ENCODE data around the gene GPR152. TPM values are rescaled to one million over a fixed set of nuclear protein-coding genes. Genes with fewer than 3 reads are reported as not detected.
A peak's percentile ranks its signal among the peaks of the same experiment; 100 is the strongest.

Gene GPR152
- total RNA-seq, 2 experiments from 2014 or later, result not detected

- intact Hi-C loops (cut with micrococcal nuclease; ENCODE audit: unreplicated experiment), result no loop called here
- ChIA-PET POLR2A (interaction anchor here (0.6 to 1.0 kb wide), 3 partner anchors 12 to 48 kb away, joined by 3 to 4 read pairs (median 4); partner anchors contain the start of gene PPP1CA), CTCF (ENCODE audit: unreplicated experiment) (interaction anchor here (1.6 kb wide), 1 partner anchor 26 kb away, joined by 6 read pairs; no protein-coding TSS in a partner anchor)
- Histone ChIP-seq H3K4me3 (ENCODE audit: low read depth, low read length, poor library complexity, severe bottlenecking) (no peak overlapping the region), H4K20me1 (ENCODE audit: insufficient read depth, low read length) (no peaks in the 10 kb centered on the region), H3K4me1 (ENCODE audit: insufficient read depth, low read length, poor library complexity, severe bottlenecking) (peaks cover 70% of the 10 kb centered on the region), H3K9me3 (ENCODE audit: low read length) (no peaks in the 10 kb centered on the region), H3K9me2 (ENCODE audit: insufficient read depth, low read length) (no peaks in the 10 kb centered on the region), H3K27ac (ENCODE audit: low read depth, low read length, poor library complexity, severe bottlenecking) (no peak overlapping the region), H2AFZ (ENCODE audit: low read length) (no peak overlapping the region), H3K4me2 (ENCODE audit: low read length) (no peak overlapping the region), H3K36me3 (ENCODE audit: insufficient read depth, low read length) (peaks cover 19% of the 10 kb centered on the region), H3K79me2 (ENCODE audit: insufficient read depth, low read depth, low read length) (no peaks in the 10 kb centered on the region)
- TF ChIP-seq, protein P1, sequence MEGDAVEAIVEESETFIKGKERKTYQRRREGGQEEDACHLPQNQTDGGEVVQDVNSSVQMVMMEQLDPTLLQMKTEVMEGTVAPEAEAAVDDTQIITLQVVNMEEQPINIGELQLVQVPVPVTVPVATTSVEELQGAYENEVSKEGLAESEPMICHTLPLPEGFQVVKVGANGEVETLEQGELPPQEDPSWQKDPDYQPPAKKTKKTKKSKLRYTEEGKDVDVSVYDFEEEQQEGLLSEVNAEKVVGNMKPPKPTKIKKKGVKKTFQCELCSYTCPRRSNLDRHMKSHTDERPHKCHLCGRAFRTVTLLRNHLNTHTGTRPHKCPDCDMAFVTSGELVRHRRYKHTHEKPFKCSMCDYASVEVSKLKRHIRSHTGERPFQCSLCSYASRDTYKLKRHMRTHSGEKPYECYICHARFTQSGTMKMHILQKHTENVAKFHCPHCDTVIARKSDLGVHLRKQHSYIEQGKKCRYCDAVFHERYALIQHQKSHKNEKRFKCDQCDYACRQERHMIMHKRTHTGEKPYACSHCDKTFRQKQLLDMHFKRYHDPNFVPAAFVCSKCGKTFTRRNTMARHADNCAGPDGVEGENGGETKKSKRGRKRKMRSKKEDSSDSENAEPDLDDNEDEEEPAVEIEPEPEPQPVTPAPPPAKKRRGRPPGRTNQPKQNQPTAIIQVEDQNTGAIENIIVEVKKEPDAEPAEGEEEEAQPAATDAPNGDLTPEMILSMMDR (conservative IDR thresholded peaks at IDR 0.05; ENCODE audit: low read length), result no peak
- TSS peak; percentile 46 for BruUV-seq (replicated peaks)
- no peak for DNase-seq (ENCODE audit: low spot score)
These were observed 39.2 kb downstream of the GPR152 start for GRCh38 chr11:67413266-67413849.

DNA sequence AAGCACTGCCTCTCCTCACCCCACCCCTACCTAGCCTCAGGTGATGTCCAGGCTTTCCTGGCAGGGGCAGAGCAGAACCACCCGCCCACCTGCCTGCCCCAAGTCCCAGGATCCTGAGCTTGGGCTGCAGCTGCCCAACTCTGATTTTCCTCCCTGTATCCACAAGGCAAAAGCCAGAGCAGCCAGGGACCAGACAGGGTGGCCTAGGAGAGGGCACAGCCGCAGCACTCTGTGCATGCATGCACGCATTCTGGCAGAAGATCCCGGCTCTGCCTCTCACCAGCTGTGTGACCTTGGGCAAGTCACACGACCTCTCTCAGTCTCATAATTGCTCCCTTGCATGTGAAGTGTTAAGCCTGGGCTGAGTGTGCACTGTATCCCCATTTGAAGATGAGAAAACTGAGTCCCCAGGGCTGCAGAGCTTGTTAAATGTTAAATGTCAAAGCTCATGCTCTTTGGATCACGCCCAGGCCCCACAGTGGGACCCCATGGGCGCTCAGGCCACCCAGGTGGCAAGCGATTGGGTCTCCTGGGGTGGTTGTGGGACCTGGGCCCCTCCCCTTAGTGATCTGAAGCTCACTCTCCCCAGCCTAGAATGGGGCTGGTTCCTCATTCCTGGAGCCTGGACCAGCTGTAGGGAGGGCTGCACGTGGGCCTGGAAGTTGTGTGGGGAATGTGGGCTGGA lies 39.9 kb downstream of the GPR152 start:
- BruUV-seq (replicated peaks), result no TSS peak
- peaks cover 26% of the 10 kb centered on the region for H3K36me3 ChIP-seq (ENCODE audit: insufficient read depth, low read length)
- ChIA-PET POLR2A (no interaction called here), CTCF (ENCODE audit: unreplicated experiment) (interaction anchor here (1.6 kb wide), 2 partner anchors 8 to 26 kb away, joined by 4 to 6 read pairs; no protein-coding TSS in a partner anchor)
- no peak for DNase-seq (ENCODE audit: low spot score)
- peaks cover 75% of the 10 kb centered on the region for H3K4me1 ChIP-seq (ENCODE audit: insufficient read depth, low read length, poor library complexity, severe bottlenecking)
- intact Hi-C loops (cut with micrococcal nuclease; ENCODE audit: unreplicated experiment), result no loop called here
- H3K4me3 ChIP-seq (ENCODE audit: low read depth, low read length, poor library complexity, severe bottlenecking), result no peak overlapping the region
- H3K9me3 ChIP-seq (ENCODE audit: low read length), result no peaks in the 10 kb centered on the region
- no peaks in the 10 kb centered on the region for H4K20me1 ChIP-seq (ENCODE audit: insufficient read depth, low read length)
- no peak overlapping the region for H2AFZ ChIP-seq (ENCODE audit: low read length)
- H3K4me2 ChIP-seq (ENCODE audit: low read length), result no peak overlapping the region
- H3K9me2 ChIP-seq (ENCODE audit: insufficient read depth, low read length), result no peaks in the 10 kb centered on the region
- H3K27ac ChIP-seq (ENCODE audit: low read depth, low read length, poor library complexity, severe bottlenecking), result no peak overlapping the region
- H3K79me2 ChIP-seq (ENCODE audit: insufficient read depth, low read depth, low read length), result peaks cover 5% of the 10 kb centered on the region; the same call in 1 of the 2 replicates
- TF ChIP-seq EZH2phosphoT487 (IDR thresholded peaks at IDR 0.05; ENCODE audit: borderline replicate concordance, low read depth, low read length), result no peak
- TF ChIP-seq, protein P1 (conservative IDR thresholded peaks at IDR 0.05; ENCODE audit: low read length), result no peak

DNA sequence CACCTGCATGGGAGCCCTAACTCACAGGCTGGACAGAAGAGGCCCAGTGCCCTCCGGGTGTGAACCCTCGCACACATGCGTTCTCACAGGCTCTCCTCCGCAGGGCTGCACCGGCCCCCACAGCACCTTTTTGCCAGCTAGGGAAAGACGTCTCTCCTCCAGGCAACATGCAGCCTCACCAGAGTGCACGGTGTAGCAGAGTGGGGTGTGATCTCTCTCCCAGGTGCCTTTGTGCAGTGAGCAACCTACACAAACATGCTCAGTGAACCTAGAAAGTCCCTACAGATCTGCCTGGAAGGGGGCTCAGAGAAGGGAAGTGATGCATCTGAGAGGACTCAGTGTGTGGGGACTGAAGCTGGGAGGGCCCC lies 40.8 kb downstream of the GPR152 start:
- TF ChIP-seq, protein P1 (conservative IDR thresholded peaks at IDR 0.05; ENCODE audit: low read length), result no peak
- CTCF ChIA-PET (ENCODE audit: unreplicated experiment), result interaction anchor here (1.6 kb wide), 2 partner anchors 9 to 27 kb away, joined by 4 to 6 read pairs; no protein-coding TSS in a partner anchor
- no peak overlapping the region for H3K4me3 ChIP-seq (ENCODE audit: low read depth, low read length, poor library complexity, severe bottlenecking)
- H3K36me3 ChIP-seq (ENCODE audit: insufficient read depth, low read length), result peaks cover 32% of the 10 kb centered on the region
- H3K4me2 ChIP-seq (ENCODE audit: low read length), result peak overlapping the region; percentile 38
- intact Hi-C loops (cut with micrococcal nuclease; ENCODE audit: unreplicated experiment), result no loop called here
- POLR2A ChIA-PET, result interaction anchor here (0.8 kb wide), 1 partner anchor 9 kb away, joined by 3 read pairs; no protein-coding TSS in a partner anchor
- peak; percentile 71 for DNase-seq (ENCODE audit: low spot score)
- BruUV-seq (replicated peaks), result no TSS peak
- H3K9me2 ChIP-seq (ENCODE audit: insufficient read depth, low read length), result no peaks in the 10 kb centered on the region
- H3K79me2 ChIP-seq (ENCODE audit: insufficient read depth, low read depth, low read length), result peaks cover 8% of the 10 kb centered on the region; the same call in 1 of the 2 replicates
- H3K27ac ChIP-seq (ENCODE audit: low read depth, low read length, poor library complexity, severe bottlenecking), result peak overlapping the region; percentile 12
- H4K20me1 ChIP-seq (ENCODE audit: insufficient read depth, low read length), result no peaks in the 10 kb centered on the region
- no peak overlapping the region for H2AFZ ChIP-seq (ENCODE audit: low read length)
- no peaks in the 10 kb centered on the region for H3K9me3 ChIP-seq (ENCODE audit: low read length)
- peaks cover 76% of the 10 kb centered on the region for H3K4me1 ChIP-seq (ENCODE audit: insufficient read depth, low read length, poor library complexity, severe bottlenecking)
